Epithelial cell of esophagus (primary cell): ENCODE data around the gene ZNF621.

ENCODE experiments used
- DNase-seq: peaks from one replicate; pipeline ENCODE4 v3.0.0; 2010; ENCODE audit warnings: low read depth
- H3K4me3 ChIP-seq: 2 replicates; pipeline ENCODE4 v1.5.1; 2011; ENCODE audit warnings: mild to moderate bottlenecking, low read length, control low read depth
- CTCF ChIP-seq: IDR thresholded peaks from 2 replicates; pipeline ENCODE4 v1.5.1; 2011; ENCODE audit warnings: low read depth, mild to moderate bottlenecking, low read length, control low read depth, inconsistent platforms; ENCODE audit not compliant: insufficient read depth; ENCODE audit errors: missing control alignments

ZNF621 gene

GRCh38 chr3:40516201-40516600, 8.6 kb upstream of the ZNF621 start:
- H3K4me3 ChIP-seq: no peak overlapping the region
- no peak for DNase-seq
- TF ChIP-seq CTCF: no peak

DNA sequence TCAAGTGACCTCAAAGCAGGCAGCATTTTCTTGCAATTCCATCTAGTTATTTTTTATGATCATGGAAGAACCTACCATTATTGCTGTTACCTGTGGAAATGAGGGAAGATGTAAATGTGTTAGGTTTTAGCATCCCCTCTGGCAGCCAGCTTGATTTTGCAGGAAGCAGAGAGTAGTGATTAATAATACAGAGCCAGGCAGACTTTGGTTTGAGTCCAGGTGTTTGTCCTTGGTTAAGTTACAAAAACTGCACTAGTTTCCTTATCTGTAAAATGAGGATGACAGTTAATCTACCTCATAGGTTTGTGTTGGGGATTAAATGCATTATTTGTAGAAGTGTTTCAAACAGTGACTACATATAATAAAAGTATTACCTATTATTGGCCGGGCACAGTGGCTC, 6.7 kb upstream of the ZNF621 start:
- H3K4me3 ChIP-seq: no peak overlapping the region
- no peak for DNase-seq
- no peak for TF ChIP-seq CTCF

DNA sequence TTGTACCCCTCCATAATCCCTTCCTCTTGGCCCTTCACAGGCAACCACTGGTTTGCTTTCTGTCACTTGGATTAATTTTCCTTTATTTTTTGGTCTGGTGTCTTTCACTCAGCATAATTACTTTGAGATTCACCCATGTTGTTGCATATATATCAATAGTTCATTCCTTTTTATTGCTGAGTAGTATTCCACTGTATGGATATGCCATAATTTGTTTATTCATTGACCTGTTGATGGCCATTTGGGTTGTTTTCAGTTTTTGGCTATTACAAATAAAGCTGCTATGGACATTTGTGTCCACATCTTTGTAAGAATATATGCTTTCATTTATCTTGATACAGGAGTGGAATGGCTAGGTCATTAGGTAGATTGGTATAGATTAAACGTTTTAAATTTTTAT, 5.9 kb upstream of the ZNF621 start:
- DNase-seq: no peak
- TF ChIP-seq CTCF: no peak
- no peak overlapping the region for H3K4me3 ChIP-seq

DNA sequence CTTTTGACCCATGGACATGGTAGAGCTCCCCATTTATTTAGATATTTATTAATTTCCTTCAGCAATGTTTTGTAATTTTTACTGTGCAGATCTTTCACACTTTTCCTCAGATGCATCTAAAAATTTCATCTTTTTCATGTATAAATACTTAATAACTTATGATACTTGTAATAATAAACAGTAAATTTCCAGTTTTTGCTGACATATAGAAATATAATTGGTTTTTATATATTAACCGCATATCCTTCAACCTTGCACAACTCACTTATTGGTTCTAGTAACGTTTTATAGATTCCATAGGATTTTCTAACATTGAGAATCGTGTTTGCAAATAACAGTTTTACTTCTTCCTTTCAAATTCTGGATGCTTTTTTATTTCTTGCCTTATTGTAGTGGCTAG, 3.5 kb upstream of the ZNF621 start:
- TF ChIP-seq CTCF: no peak
- no peak overlapping the region for H3K4me3 ChIP-seq
- DNase-seq: no peak

GRCh38 chr3:40523781-40524180, 979 bp upstream of the ZNF621 start:
- no peak overlapping the region for H3K4me3 ChIP-seq
- no peak for TF ChIP-seq CTCF
- DNase-seq: no peak

DNA sequence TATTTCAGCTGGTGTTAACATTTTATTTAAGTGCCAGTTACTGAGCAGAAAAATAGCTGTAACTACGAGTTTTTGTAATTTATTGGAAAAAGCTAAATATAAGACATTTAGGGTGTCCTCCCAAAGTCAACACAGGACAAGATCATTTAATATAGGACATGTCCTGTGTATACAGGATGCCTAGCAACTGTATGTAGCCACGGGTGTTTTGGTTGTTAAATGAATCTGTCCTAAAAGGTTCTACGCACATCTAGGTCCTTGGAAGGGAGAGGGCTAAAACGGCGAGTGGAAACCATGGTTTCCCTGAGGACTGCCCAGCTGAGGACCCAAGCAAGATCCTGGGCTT, 565 bp upstream of the ZNF621 start:
- H3K4me3 ChIP-seq: peak overlapping the region; percentile 76
- TF ChIP-seq CTCF: no peak
- DNase-seq: no peak

GRCh38 chr3:40528426-40528825, 3.7 kb downstream of the ZNF621 start:
- H3K4me3 ChIP-seq: no peak overlapping the region
- DNase-seq: no peak
- TF ChIP-seq CTCF: no peak
